Measurements from ENCODE around the gene PHYKPL.

DNA sequence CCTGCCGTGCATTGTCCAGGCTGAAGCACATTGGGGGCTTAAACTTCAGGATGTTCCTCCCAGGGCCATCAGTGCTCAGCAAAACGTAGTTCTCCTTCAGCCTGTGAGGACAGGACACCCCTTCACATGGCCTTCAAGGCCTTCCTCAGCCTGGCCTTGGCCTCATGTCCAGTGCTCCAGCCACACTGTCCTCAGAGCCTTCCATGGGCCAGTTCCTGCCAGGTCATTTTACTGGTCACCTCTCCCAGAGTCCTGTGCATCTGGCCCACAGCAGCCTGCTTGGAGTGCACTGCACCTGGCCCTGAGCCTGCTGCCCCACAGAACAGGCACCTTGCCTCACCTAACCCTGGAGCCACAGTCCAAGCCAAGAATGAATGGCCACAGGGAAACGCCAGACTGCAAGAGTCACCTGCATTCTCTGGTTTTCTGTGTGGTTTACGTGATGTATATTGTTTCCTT lies 19.6 kb downstream of the PHYKPL start:
- TF ChIP-seq, protein P1, sequence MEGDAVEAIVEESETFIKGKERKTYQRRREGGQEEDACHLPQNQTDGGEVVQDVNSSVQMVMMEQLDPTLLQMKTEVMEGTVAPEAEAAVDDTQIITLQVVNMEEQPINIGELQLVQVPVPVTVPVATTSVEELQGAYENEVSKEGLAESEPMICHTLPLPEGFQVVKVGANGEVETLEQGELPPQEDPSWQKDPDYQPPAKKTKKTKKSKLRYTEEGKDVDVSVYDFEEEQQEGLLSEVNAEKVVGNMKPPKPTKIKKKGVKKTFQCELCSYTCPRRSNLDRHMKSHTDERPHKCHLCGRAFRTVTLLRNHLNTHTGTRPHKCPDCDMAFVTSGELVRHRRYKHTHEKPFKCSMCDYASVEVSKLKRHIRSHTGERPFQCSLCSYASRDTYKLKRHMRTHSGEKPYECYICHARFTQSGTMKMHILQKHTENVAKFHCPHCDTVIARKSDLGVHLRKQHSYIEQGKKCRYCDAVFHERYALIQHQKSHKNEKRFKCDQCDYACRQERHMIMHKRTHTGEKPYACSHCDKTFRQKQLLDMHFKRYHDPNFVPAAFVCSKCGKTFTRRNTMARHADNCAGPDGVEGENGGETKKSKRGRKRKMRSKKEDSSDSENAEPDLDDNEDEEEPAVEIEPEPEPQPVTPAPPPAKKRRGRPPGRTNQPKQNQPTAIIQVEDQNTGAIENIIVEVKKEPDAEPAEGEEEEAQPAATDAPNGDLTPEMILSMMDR (conservative IDR thresholded peaks at IDR 0.05; ENCODE audit: low read depth, low read length) = no peak
- TF ChIP-seq RCOR1 (IDR thresholded peaks at IDR 0.05; ENCODE audit: insufficient replicate concordance, low read length) = no peak
- TF ChIP-seq MAFK (IDR thresholded peaks at IDR 0.05; ENCODE audit: low read depth, low read length) = no peak
- TF ChIP-seq POLR2A (IDR thresholded peaks at IDR 0.05; ENCODE audit: low read depth, low read length) = peak; percentile 36; the same call in 1 of the 2 replicates
- TF ChIP-seq SMC3 (IDR thresholded peaks at IDR 0.05; ENCODE audit: low read depth, low read length) = no peak
- no peak for TF ChIP-seq BHLHE40 (IDR thresholded peaks at IDR 0.05; ENCODE audit: low read depth, low read length)
- TF ChIP-seq RAD21 (IDR thresholded peaks at IDR 0.05; ENCODE audit: low read length) = no peak
- TF ChIP-seq CEBPB (IDR thresholded peaks at IDR 0.05; ENCODE audit: low read depth, low read length) = no peak
- TF ChIP-seq RFX5 (IDR thresholded peaks at IDR 0.05; ENCODE audit: low read depth, low read length) = no peak
- TF ChIP-seq, protein P2, sequence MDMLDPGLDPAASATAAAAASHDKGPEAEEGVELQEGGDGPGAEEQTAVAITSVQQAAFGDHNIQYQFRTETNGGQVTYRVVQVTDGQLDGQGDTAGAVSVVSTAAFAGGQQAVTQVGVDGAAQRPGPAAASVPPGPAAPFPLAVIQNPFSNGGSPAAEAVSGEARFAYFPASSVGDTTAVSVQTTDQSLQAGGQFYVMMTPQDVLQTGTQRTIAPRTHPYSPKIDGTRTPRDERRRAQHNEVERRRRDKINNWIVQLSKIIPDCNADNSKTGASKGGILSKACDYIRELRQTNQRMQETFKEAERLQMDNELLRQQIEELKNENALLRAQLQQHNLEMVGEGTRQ (IDR thresholded peaks at IDR 0.05; ENCODE audit: low read depth, low read length) = no peak

All from IMR-90 (cell line).